Kidney (tissue), 14 donors: Measurements from ENCODE around the gene CD79B. TPM values are rescaled to one million over a fixed set of nuclear protein-coding genes. Genes with fewer than 3 reads are reported as not detected.
A peak's percentile ranks its signal among the peaks of the same experiment; 100 is the strongest.

Source experiments
- DNase-seq, 5 donors: peaks; one replicate each; pipeline ENCODE4 v3.0.0-alpha.2; 2013 to 2020
- FAIRE-seq: peaks from 2 replicates; lab custom pipeline; 2012; peaks lifted over from hg19 to GRCh38; lab: Jason Lieb, UNC
- H3K27ac ChIP-seq, 2 donors: one replicate each; pipeline ENCODE4 v1.7.0; 2013; ENCODE audit warnings: low read depth in 2 of 2, low read length in 2 of 2, inconsistent platforms in 1 of 2
- H3K27me3 ChIP-seq: one replicate; pipeline ENCODE4 v1.7.1; 2013; ENCODE audit warnings: low read length, inconsistent platforms; ENCODE audit not compliant: control insufficient read depth, insufficient read depth
- H3K36me3 ChIP-seq, 3 donors: one replicate each; pipeline versions ENCODE4 v1.7.0 to v1.7.1; 2013; ENCODE audit warnings: low read length in 3 of 3, control low read depth in 1 of 3, inconsistent platforms in 1 of 3; ENCODE audit not compliant: insufficient read depth in 3 of 3, control insufficient read depth in 2 of 3
- H3K4me1 ChIP-seq, 3 donors: one replicate each; pipeline versions ENCODE4 v1.7.0 to v1.7.1; 2013; ENCODE audit warnings: low read length in 3 of 3, inconsistent platforms in 1 of 3, low read depth in 1 of 3; ENCODE audit not compliant: control insufficient read depth in 2 of 3, insufficient read depth in 2 of 3
- H3K4me3 ChIP-seq, 3 donors: one replicate each; pipeline versions ENCODE4 v1.7.0 to v1.8.1; 2013; ENCODE audit warnings: low read length in 3 of 3, control low read depth in 1 of 3, inconsistent platforms in 1 of 3
- H3K9ac ChIP-seq, 3 donors: one replicate each; pipeline versions ENCODE4 v1.7.0 to v1.7.1; 2013; ENCODE audit warnings: low read length in 3 of 3, control low read depth in 1 of 3, inconsistent platforms in 1 of 3
- H3K9me3 ChIP-seq, 3 donors: one replicate each; pipeline versions ENCODE4 v1.7.0 to v1.7.1; 2013; ENCODE audit warnings: low read length in 3 of 3, control low read depth in 1 of 3, inconsistent platforms in 1 of 3; ENCODE audit not compliant: control insufficient read depth in 2 of 3, insufficient read depth in 1 of 3
- CTCF ChIP-seq: IDR thresholded peaks from 3 replicates; pipeline ENCODE4 v1.5.1; 2012; ENCODE audit warnings: mild to moderate bottlenecking, moderate library complexity, borderline replicate concordance; ENCODE audit not compliant: insufficient read depth; ENCODE audit errors: extremely low read depth
- intact Hi-C: fragments of 100-400 bp; cut with DNase I; formaldehyde crosslinking; loops from one replicate; pipeline ENCODE4 v1.11.1; 2022
- polyA plus RNA-seq: library from polyadenylated mRNA; stranded (reverse); fragments of 350-450 nt; fragmentation: Illumina TruSeq; extraction: RNeasy Lipid Tissue Mini Kit (QIAGEN cat#74804); gene quantifications from one replicate; pipeline ENCODE4 v1.2.3, GENCODE V29; 2014; ENCODE audit warnings: low read depth, low replicate concordance; ENCODE audit not compliant: insufficient read depth
- total RNA-seq: library from RNA; stranded (reverse); fragmentation: NEBNext Ultra II Directional; extraction: Animal tissue kit (Norgen Biotek cat#: 25700); gene quantifications from one replicate; pipeline ENCODE4 v1.2.1, GENCODE V29; 2021
- donor health status: control.
- donor health status: control.
- donor health status: control.
- donor health status: control.
- donor health status: control.
- donor health status: DM: yes; HTN: yes; CAD: no.
- donor health status: Normal renal cell carcinoma (clear cell type).

CD79B gene
- total and polyA plus RNA-seq, 2 donors from 2014 or later, result 5.2 to 11.4 TPM

- H3K27ac ChIP-seq, result no peak overlapping the region
- no peak for DNase-seq
- no peaks in the 10 kb centered on the region for H3K27me3 ChIP-seq
- H3K36me3 ChIP-seq, result no peaks in the 10 kb centered on the region
- H3K4me3 ChIP-seq, result no peak overlapping the region
- no peak for FAIRE-seq
- intact Hi-C loops, result loop anchor here (10.0 kb wide), 2 partner anchors 100 to 220 kb away; partner anchors contain the start of gene ERN1
- no peaks in the 10 kb centered on the region for H3K4me1 ChIP-seq
- TF ChIP-seq CTCF, result no peak
- no peak overlapping the region for H3K9ac ChIP-seq
- no peaks in the 10 kb centered on the region for H3K9me3 ChIP-seq
These were observed 17.7 kb downstream of the CD79B start for GRCh38 chr17:63914471-63914870.

- H3K36me3 ChIP-seq, result no peaks in the 10 kb centered on the region
- no peaks in the 10 kb centered on the region for H3K4me1 ChIP-seq
- no peak overlapping the region for H3K9ac ChIP-seq
- no peak overlapping the region for H3K27ac ChIP-seq
- no peak overlapping the region for H3K4me3 ChIP-seq
- TF ChIP-seq CTCF, result peak; percentile 85
- intact Hi-C loops, result loop anchor here (10.0 kb wide), 2 partner anchors 103 to 223 kb away; partner anchors contain the start of gene ERN1
- no peaks in the 10 kb centered on the region for H3K27me3 ChIP-seq
- H3K9me3 ChIP-seq, result no peaks in the 10 kb centered on the region
- DNase-seq (peak in 3 of 5 donors; percentile 46 to 65 (median 57)), FAIRE-seq (no peak)
These were observed 20.5 kb downstream of the CD79B start for GRCh38 chr17:63911657-63912100.

GRCh38 chr17:63911041-63911635, 21.0 kb downstream of the CD79B start, which contains the start of gene CSHL1:
CSHL1 (minus strand) TSS chr17:63911258; CDS start chr17:63911196, 62 bp downstream.
- no peak for DNase-seq
- FAIRE-seq, result no peak

More at GRCh38 chr17:63911041-63911635, 21.0 kb downstream of the CD79B start, which contains the start of gene CSHL1:
- Histone ChIP-seq H3K27ac (no peak within 1 kb of the TSS), H3K36me3 (no peaks in the 10 kb centered on the region), H3K4me3 (no peak within 1 kb of the TSS), H3K9me3 (no peaks in the 10 kb centered on the region), H3K27me3 (no peaks in the 10 kb centered on the region), H3K9ac (no peak within 1 kb of the TSS), H3K4me1 (no peaks in the 10 kb centered on the region)
- intact Hi-C loops, result loop anchor here (10.0 kb wide), 2 partner anchors 104 to 224 kb away; partner anchors contain the start of gene ERN1
- no peak for TF ChIP-seq CTCF
